GM21786 (cell line): Measurements from ENCODE around the gene KIRREL3.

Experiments used
- ATAC-seq: cut with Tn5 transposase; IDR thresholded peaks from one replicate; pipeline ENCODE4 v1.9.1; 2021; ENCODE audit not compliant: unreplicated experiment

KIRREL3 gene

DNA sequence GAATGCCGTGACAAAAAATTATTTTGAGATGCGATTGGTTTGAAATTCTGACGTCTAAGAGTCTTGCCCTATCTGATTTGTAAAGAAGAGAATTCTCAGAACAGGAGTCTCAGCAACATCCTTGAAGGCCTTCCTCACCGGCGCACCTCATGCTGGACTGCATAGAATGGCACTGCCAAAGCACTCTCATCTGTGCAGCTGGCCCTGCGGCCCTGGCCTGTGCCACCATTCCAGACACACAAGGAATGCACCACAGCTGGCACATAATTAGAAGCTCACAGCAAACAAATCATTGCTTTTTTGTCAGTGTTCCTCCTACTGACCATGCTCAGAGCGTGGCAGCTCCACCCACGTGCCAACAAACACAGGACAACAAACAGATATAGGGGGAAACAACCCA, 166.0 kb downstream of the KIRREL3 start:
- no peak for ATAC-seq

DNA sequence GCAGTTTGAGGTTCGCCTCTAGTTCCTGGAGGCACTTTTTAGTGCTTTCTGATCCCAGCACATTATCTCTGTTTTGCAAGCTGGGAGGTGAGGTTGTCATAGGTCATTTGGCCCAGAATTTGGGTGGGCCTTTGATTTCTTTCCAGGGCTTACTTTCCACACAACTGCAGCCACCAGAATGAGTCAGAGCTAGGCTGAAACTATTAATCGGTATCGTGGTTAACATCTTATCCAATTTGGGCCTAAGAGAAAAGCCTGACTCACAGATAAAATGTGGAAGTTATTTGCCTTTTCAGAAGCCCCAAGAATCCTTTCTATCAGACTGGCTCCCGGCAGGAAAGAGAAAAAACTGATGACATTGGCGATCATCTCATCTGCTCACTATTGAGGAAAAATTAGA, 166.4 kb downstream of the KIRREL3 start:
- no peak for ATAC-seq

DNA sequence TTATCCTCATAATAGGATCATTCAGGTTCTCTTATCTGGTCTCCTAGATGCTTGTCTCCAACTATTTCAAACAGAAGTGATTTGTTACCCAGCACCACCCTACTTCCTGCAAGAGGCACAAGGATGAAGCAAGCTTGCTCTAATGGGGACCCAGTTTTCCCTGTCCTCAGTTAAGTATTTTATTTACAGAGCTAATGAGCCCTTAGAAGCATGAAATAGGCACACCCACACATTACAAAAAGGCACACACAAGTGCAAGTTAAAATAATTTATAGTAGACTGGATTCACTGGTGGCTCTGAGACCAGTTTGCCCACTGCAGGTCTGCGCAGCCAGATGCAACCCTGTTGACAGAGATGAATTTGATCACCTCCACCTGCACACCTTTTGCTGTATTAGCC, 167.5 kb downstream of the KIRREL3 start:
- ATAC-seq, result no peak

DNA sequence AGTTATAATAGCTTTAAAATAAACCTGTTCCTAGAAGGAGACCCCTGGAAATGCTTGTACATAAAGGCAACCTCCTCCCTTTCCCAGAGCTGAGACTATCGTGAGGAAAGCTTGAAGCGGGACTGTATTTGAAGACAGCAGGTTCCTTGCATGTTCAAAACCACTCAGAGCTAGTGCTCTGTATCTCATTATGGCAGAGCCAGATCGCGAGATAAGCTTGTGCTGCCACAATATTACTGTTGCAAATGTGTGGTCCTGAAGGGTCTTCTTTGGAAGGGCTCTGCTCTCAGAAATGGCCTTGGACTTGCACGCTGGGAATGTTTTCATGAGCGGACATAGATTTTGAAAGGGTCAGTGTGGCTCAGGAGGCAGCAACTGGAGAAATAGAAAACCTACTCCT, 168.2 kb downstream of the KIRREL3 start:
- no peak for ATAC-seq

DNA sequence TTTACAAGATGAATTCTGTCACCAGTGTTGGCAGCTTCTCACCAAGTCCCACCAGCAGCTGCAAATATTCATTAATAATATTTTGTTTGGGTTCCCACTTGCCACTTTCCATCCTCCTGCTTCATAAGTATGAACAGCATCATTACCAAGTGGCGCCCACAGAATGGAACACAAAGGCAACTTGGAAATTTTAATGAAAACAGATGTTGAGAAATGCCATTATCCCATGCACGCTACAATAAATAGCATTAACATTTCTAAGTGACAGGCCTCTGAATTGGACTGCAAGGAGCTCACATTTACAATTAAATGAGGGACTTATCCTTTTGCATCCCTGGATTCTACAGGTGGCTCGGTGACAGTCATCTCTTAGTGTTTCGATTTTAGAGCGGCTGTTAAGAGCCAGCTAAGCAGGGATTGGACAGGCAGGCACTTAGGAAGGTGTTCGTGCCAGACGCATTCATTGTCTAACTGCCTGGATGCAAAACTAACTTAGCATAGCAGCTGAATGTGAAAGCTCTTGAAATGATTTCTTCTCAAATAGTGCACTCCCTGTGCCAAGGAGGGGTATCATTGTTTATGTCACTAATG, 170.3 kb downstream of the KIRREL3 start:
- no peak for ATAC-seq

DNA sequence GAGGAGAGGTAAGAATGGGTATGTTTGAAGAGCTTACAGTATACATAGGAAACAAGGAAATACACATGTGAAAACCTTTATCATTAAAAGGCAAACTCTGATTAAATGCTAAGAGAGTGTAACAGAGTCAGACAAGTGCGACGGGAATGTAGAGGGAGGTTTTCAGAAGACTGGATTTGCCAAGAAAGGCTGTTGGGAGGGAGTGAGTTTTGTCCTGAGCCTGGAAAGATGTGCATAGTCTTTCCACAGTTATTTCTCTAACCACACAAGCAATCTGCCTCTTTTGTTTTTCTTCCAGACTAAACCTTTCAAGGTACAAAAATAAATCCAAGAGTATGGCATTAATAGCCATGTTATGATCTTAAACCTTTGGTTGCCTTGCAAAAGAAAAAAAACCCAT, 170.9 kb downstream of the KIRREL3 start:
- ATAC-seq, result no peak

DNA sequence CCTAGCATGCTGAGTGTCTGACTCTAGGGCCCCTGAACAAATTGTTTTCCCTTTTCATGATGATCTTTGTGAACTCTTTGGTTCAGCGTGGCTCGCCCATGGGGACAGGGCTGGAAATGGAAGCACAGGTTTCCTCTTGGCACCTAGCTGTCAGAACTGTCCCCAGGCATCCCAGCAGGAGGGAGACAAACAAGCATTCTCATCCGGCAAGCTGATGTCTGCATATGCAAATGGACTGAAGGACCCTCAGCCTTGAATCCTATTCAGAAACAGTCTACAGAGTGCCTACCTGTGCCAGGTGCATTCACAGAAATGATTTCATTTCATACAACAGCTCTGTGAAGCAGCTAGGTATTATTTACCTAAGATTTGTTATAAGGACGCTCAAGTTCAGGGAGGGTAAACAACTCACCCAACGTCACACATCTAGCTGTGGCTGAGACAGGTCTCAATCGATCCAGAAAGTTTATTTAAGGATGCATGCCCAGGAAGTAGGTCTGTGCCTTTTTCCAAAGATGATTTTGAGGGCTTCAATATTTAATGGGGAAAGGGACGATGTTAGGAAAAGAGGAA, 176.4 kb downstream of the KIRREL3 start:
- no peak for ATAC-seq

DNA sequence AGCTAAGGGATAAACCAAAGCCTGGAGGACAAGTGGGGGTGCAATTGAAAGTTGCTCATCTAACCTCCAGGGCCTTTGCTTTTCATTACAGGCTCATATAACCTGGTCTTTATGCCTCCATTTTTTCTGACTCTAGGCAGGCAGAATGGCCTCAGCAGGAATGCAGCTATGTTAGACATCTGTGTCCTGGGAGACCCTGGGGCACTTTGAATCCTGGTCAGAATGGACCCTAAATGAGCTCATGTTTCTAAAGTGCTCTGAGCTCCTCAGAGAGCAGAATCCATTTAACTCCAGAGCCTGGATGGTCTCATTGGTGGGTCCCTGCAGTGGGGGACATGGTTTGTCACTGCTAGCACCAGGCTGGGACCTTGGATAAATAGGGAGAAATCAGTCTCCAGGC, 177.3 kb downstream of the KIRREL3 start:
- ATAC-seq, result no peak

DNA sequence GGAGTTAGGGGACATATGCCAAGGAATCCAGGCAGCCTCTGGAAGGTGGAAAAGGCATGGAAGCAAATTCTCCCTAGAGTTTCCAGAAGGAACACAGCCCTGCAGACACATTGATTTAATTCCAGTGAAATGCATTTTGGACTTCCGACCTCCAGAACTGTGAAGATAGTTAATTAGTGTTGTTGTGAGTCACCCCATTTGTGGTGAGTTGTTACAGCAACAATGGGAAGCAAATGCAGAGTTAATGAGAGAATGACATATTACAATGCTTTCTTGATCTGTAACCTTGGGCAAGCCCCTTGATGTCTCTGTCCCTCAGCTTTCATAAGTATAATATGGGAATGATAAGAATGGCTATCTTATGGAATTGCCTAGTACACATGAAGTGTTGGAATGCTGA, 178.7 kb downstream of the KIRREL3 start:
- ATAC-seq, result no peak

DNA sequence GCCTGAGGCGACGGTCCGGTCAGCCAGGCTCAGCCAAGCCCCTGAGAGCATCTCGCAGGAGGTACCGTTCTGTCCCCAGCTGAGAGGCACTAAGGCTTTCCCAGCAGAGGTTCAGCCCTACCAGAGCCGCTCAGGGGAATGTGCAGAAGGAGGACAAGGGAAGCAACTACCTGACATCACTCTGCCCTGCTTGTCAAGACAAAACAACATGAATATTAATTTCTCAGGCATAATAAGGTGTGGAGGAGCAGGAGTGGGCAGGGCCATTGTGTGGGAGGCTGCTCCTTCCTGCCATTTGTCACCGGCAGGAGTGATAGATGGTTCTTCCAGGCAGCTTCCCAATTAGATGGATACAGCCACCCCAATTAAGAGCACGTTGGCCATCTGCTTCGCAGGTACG, 181.4 kb downstream of the KIRREL3 start:
- ATAC-seq, result no peak

DNA sequence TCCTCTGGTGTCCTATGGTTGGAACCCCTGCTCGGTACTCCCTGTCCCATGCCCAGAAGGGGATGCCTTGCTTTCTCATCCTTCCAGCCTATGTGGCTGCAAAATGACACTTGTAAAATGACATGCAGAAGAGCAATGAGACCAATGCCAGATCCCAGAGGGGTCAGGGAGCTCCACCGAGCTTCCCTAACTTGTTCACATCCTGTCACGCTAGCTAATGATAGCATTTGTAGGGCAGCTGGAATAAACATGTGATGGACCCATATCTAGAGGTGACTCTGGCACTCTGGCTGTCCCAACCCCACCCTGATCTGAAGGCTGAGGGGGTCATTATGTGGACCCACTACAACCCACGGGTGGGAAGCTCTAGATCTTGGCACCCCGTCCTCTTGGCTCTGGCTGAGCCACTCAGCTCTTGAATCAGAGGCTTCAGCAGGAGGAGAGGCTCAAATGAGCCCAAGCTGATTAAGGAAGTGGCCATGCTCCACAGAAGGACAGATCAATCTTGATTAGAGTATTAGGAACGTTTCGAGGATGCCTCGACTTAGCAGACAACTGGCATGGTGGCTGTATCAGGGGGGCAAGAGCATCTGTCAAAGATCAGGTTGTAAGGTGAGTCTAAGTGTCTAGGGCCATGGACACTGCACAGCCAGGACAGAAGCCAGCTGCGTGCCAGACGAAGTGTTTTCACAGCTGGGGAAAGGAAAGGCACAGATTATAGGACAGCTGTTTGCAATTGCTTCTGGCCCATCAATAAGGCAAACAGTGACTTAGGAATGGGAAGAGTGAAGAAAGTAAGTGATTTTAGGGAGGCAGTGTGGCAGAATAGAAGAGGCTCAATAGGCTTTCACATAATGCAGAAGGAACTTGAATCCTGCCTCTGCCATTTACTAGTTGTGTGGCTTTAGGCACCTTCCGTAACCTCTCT, 182.8 kb downstream of the KIRREL3 start:
- ATAC-seq, result no peak

DNA sequence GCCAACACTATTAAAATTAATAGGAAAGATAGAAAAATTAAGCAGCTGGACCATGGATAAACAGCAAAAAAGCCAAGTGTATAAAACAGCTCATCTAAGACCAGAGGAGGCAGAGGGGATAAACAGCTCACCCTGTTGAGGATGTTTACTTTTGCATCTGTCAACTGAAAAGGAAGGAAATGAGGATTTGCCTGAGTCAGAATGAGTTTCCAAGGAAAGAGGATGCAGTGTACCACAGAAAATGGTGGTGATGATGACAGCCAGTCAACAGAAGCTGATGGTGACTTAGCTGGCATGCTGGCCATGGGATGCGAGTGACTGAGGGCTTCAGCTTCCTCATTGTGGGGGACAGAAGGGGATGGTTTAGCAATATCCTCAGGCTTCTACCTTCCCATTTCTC, 183.5 kb downstream of the KIRREL3 start:
- no peak for ATAC-seq

DNA sequence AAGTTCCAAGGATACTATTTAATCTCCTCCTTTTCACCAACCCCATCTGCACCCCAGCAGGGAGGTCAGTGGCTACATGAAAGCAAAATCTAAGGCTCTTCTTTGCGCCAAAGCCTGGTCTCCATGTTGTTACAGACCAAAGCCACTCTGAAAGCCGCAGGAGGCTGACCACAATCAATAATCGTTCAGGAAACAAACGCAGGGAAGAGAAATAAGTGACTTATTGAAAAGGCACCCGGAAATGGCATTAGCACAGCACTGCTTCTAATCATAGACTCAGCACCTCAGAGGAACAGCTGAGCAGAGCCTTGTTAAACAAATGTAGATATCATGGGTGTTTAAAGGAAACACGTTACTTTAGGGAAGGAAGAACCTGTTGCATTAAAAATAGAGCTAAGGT, 183.9 kb downstream of the KIRREL3 start:
- no peak for ATAC-seq

DNA sequence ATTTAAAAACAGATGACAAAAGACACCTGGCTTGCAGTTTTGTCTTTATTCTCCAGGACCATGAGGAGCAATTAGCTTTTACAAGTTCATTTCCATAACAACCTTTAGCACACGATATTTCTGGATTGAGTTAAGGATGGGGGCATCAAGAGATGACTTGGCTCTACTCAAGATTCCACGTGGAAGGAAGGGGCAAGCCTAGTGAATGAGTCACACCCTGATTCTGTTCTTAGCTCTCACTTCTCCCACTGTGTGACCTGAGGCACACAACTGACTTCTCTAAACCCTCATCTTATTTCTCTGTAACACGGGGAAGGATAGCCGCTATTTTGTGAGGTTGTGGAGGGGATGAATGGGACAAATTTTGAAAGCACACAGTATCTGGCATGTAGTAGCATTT, 185.5 kb downstream of the KIRREL3 start:
- no peak for ATAC-seq

DNA sequence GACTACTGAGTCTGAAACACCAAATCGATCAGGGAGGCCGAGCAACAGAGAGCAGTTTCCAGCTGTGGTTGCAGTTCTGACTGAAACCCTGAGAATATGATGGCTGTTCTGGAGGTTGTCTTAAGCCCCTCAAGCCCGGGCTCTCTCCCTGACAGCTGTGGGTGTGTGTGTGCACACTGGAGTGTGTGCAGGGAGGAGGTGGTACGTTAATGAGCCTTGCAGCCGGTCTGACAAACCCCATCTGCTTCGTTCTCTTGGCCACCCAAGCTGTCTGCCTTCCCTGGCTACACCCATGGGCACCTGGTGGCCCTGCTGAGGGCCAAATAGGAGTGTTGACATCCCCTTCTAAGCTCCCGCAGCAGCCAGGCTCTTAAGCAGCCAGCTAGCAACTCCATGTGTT, 189.8 kb downstream of the KIRREL3 start:
- no peak for ATAC-seq

DNA sequence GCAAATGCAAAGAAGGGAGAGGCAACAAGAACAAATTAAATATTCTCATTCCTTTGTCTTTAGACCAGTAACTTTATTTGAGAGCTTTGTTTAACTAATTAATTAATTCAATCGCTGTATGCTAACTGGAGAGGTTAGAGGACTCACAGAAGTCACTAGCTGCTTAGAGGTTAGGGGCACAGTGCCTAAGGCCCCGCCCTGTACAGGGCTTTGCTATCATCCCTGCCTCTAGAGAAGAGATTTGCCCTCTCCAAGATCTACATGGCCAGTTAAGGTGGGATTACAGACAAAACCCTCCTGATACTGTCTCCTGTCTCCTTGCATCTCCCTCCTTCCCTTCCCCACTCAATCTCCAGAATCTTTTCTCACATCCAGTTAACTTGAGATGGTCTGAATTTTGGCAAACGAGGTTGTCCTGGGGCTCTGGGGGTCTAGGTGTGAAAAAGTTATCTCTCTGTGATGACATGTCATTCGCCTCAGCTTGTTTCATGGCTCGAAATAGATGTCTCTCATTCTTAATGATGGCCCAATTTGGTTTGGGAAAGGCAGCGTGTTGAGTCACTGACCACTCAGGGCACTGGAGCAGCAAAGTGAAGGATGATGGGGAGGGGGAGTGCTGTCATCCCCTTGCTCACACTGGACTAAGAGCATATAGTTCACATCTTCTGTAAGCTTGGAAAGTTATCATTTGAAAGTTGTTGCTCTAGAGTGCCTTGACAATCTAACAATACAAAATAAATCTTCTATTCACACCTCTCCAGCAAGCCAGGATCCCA, 190.9 kb downstream of the KIRREL3 start:
- ATAC-seq, result no peak

DNA sequence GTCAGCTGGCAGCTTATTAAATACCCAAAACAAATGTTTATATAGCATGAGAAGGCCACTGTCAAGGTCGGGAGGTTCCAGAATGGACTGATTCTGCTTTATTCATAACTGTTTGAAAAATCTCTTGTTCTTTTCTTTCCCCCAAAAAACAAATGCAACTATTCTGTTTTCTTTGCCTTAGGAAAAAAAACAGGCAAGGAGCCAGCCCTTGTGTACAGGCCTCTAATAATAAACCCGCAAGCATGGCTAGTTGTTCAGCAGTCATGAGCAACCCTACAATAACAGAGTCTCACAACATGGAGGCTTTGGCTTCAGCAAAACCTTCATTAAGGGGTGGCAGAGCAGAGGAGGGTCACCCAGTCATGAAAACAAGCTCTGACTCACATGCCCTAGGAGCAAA, 191.7 kb downstream of the KIRREL3 start:
- no peak for ATAC-seq

DNA sequence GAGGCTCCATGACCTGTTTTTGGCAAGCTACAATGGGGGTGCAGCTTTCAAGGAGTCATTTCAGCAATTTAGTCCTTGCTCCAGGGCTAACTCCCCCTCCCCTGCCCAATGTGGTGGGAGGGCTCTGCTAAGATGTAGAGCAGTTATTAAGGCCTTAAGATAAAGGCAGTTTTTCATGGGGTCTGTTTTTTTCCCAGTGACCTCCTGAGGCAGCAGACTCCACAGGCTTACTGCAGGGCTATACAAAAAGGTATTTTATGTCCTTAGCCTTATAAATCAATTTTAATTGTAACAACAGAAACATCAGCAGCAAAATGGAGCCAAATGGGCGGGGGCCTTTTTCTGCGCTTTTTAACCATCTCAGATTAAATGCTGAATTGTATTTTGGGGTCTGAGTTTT, 192.3 kb downstream of the KIRREL3 start:
- no peak for ATAC-seq

DNA sequence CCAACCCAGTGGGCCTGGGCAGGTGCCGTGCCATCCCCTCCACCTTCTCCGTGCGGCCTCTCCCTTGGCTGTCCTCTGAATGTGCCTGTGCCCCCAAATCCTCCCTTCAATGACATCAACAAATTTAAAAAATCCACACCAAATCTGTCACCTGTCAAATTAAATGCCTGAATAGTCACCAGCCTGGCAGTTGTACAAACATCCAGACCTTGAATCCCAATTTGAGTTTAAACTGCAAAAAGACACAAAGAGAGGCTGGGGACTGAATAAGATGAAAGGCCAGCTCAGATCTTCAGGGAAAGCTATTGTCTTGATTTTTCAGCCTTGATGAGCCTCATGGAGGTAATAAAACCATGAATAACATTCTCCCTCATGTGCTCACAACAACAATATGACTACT, 194.7 kb downstream of the KIRREL3 start:
- ATAC-seq, result no peak

DNA sequence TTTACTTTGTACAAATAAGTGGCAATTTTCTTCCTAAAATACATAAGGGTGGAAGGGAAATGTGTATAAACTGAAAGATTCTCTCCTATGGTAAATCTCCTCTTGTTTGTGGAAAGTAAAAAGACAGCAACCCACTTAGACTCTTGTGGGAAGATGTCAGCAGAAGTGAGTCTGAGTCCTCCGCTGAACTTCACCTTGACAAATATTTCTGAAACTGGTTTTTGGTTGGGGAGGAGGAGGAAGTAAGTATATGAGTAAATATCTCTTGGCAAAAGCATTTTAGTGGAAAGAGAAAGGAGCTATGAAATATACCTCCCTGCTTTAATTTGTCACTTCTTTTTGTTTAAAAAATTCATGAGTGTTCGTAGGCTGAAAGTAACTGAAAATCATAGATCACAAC, 196.2 kb downstream of the KIRREL3 start:
- no peak for ATAC-seq

DNA sequence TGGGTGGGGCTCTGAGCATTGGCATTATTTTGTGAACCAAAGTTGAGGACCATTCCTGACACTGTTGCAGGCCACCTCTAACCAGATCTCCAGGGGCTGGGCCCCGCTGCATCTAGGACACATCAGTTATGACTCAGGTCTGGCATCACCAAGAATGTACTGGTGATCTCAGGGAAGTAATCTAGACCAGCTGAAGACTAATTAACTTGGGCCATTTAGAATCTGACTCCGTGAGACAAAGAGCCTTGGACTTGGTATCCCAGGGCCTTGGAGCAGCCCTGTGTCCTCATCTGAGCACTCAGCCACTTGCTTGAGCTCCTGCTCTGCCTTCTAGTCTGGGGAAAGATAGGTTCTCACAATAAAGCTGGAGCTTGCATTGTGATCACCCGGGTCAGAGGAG, 200.6 kb downstream of the KIRREL3 start:
- no peak for ATAC-seq
